Kidney (tissue), 14 donors: ENCODE data around the gene RAB11B. TPM values are rescaled to one million over a fixed set of nuclear protein-coding genes. Genes with fewer than 3 reads are reported as not detected.

Experiments
- DNase-seq, 5 donors: peaks; one replicate each; pipeline ENCODE4 v3.0.0-alpha.2; 2013 to 2020
- FAIRE-seq: peaks from 2 replicates; lab custom pipeline; 2012; peaks lifted over from hg19 to GRCh38; lab: Jason Lieb, UNC
- H3K27ac ChIP-seq, 2 donors: one replicate each; pipeline ENCODE4 v1.7.0; 2013; ENCODE audit warnings: low read depth in 2 of 2, low read length in 2 of 2, inconsistent platforms in 1 of 2
- H3K27me3 ChIP-seq: one replicate; pipeline ENCODE4 v1.7.1; 2013; ENCODE audit warnings: low read length, inconsistent platforms; ENCODE audit not compliant: control insufficient read depth, insufficient read depth
- H3K36me3 ChIP-seq, 3 donors: one replicate each; pipeline versions ENCODE4 v1.7.0 to v1.7.1; 2013; ENCODE audit warnings: low read length in 3 of 3, control low read depth in 1 of 3, inconsistent platforms in 1 of 3; ENCODE audit not compliant: insufficient read depth in 3 of 3, control insufficient read depth in 2 of 3
- H3K4me1 ChIP-seq, 3 donors: one replicate each; pipeline versions ENCODE4 v1.7.0 to v1.7.1; 2013; ENCODE audit warnings: low read length in 3 of 3, inconsistent platforms in 1 of 3, low read depth in 1 of 3; ENCODE audit not compliant: control insufficient read depth in 2 of 3, insufficient read depth in 2 of 3
- H3K4me3 ChIP-seq, 3 donors: one replicate each; pipeline versions ENCODE4 v1.7.0 to v1.8.1; 2013; ENCODE audit warnings: low read length in 3 of 3, control low read depth in 1 of 3, inconsistent platforms in 1 of 3
- H3K9ac ChIP-seq, 3 donors: one replicate each; pipeline versions ENCODE4 v1.7.0 to v1.7.1; 2013; ENCODE audit warnings: low read length in 3 of 3, control low read depth in 1 of 3, inconsistent platforms in 1 of 3
- H3K9me3 ChIP-seq, 3 donors: one replicate each; pipeline versions ENCODE4 v1.7.0 to v1.7.1; 2013; ENCODE audit warnings: low read length in 3 of 3, control low read depth in 1 of 3, inconsistent platforms in 1 of 3; ENCODE audit not compliant: control insufficient read depth in 2 of 3, insufficient read depth in 1 of 3
- intact Hi-C: fragments of 100-400 bp; cut with DNase I; formaldehyde crosslinking; loops from one replicate; pipeline ENCODE4 v1.11.1; 2022
- polyA plus RNA-seq: library from polyadenylated mRNA; stranded (reverse); fragments of 350-450 nt; fragmentation: Illumina TruSeq; extraction: RNeasy Lipid Tissue Mini Kit (QIAGEN cat#74804); gene quantifications from one replicate; pipeline ENCODE4 v1.2.3, GENCODE V29; 2014; ENCODE audit warnings: low read depth, low replicate concordance; ENCODE audit not compliant: insufficient read depth
- total RNA-seq: library from RNA; stranded (reverse); fragmentation: NEBNext Ultra II Directional; extraction: Animal tissue kit (Norgen Biotek cat#: 25700); gene quantifications from one replicate; pipeline ENCODE4 v1.2.1, GENCODE V29; 2021
- TF ChIP-seq, protein P1 (sequence below): IDR thresholded peaks from 3 replicates; pipeline ENCODE4 v1.5.1; 2012; ENCODE audit warnings: mild to moderate bottlenecking, moderate library complexity, borderline replicate concordance; ENCODE audit not compliant: insufficient read depth; ENCODE audit errors: extremely low read depth
- donor health status: control.
- donor health status: control.
- donor health status: control.
- donor health status: control.
- donor health status: control.
- donor health status: DM: yes; HTN: yes; CAD: no.
- donor health status: Normal renal cell carcinoma (clear cell type).

The RAB11B gene
- total and polyA plus RNA-seq, 2 donors from 2014 or later = 146 to 148 TPM

DNA sequence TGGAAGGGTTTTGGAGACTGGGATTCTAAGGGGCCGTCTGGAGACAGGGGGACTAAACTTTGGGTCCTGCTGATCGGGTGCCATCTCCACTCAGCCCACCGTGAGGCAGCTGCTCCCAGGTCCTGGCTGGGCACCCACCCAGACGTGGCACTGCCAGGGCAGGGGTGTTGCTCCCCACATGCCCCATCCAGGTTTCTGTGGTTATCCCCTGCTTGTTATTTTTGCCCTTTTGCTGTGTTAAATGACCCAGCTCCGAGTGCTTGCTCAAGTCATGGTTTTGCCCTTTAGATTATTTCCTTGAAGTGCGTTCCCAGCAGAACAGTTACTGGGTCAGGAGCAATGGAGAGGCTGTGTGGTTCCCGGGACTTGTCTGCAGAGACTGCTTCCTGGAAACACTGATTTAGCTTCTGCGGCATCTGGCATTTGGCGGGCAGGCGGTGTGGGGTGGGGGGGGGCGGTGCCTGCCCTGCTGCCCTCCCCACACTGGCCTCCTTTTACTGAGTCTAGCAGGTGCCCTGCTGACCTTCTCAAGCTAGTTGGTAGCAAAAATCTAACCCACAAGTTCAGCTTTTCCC is 1.9 kb downstream of the RAB11B start:
- Histone ChIP-seq H3K27me3 (no peaks in the 10 kb centered on the region), H3K4me1 (peaks cover 0 to 39% (median 14%) of the 10 kb centered on the region in 3 donors), H3K27ac (peak overlapping the region; percentile 92 to 94), H3K9me3 (no peaks in the 10 kb centered on the region), H3K9ac (peak overlapping the region in 2 of 3 donors; percentile 60 to 65), H3K4me3 (peak overlapping the region in 2 of 3 donors; percentile 14 to 50), H3K36me3 (no peaks in the 10 kb centered on the region)
- FAIRE-seq (no peak), DNase-seq (peak in 2 of 5 donors; percentile 64 to 79)
- intact Hi-C loops = no loop called here
- TF ChIP-seq, protein P1, sequence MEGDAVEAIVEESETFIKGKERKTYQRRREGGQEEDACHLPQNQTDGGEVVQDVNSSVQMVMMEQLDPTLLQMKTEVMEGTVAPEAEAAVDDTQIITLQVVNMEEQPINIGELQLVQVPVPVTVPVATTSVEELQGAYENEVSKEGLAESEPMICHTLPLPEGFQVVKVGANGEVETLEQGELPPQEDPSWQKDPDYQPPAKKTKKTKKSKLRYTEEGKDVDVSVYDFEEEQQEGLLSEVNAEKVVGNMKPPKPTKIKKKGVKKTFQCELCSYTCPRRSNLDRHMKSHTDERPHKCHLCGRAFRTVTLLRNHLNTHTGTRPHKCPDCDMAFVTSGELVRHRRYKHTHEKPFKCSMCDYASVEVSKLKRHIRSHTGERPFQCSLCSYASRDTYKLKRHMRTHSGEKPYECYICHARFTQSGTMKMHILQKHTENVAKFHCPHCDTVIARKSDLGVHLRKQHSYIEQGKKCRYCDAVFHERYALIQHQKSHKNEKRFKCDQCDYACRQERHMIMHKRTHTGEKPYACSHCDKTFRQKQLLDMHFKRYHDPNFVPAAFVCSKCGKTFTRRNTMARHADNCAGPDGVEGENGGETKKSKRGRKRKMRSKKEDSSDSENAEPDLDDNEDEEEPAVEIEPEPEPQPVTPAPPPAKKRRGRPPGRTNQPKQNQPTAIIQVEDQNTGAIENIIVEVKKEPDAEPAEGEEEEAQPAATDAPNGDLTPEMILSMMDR = no peak

DNA sequence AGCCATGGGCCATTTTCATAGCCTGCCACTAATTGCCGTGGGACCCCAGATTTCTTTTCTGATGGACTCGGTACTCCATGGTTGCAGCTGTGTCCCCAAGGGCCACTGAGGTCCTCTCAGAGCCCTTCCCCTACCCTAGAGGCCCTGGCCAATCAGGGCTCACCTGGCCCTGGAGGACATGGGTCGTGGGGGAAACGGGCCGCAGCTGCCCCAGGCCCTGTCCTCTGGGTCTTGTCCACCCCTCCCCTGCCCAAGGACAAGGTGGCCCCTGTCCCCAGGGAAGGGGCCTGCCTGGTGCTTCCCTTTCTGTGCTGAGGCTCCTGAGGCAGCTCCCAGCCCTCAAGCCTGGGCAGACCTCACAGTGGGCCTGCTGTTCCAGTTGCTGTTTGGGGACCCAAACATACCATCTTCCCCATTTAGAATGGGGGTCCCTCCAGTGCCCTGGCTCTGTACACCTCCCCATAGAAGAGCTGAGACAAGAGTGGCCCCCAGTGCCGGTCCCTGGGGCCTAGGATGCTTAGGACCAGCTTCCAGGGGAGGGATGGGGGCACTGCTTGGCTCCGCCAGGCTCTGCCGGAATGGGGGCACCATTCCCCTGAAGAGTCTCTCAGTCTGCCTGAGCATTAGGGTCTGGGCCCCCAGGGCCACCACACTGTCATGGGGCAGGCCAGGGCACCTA is 3.2 kb downstream of the RAB11B start:
- intact Hi-C loops = no loop called here
- FAIRE-seq = no peak
- H3K4me3 ChIP-seq = no peak overlapping the region

DNA sequence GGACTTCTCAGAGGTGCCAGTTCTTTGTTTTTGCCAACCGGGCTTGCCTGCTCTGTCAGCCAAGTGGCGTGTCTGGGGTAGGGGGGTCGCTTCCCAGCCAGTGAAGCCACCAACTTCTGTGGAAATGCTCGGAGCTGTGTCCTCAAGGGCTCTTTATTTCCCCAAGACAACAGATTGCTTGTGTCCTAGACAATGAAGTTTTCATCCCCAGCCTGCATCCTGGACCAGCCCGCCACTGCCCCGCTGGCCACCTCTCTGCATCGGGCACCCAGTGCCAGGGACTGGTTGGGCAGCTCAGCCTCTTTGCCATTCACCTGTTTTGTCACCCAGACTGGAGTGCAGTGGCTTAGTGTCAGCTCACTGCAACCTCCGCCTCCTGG is 3.7 kb downstream of the RAB11B start:
- FAIRE-seq (no peak), DNase-seq (peak in 1 of 5 donors; percentile 34)
- TF ChIP-seq, protein P1 = no peak
- intact Hi-C loops = no loop called here
- H3K27me3 ChIP-seq = no peaks in the 10 kb centered on the region
- H3K9ac ChIP-seq = no peak overlapping the region
- no peaks in the 10 kb centered on the region for H3K36me3 ChIP-seq
- H3K27ac ChIP-seq = no peak overlapping the region
- H3K4me1 ChIP-seq = peaks cover 0 to 54% (median 28%) of the 10 kb centered on the region in 3 donors
- H3K4me3 ChIP-seq = no peak overlapping the region
- no peaks in the 10 kb centered on the region for H3K9me3 ChIP-seq

More for the DNA sequence above, 3.2 kb downstream of the RAB11B start:
- H3K9me3 ChIP-seq = no peaks in the 10 kb centered on the region
- H3K27ac ChIP-seq = peak overlapping the region in 1 of 2 donors; percentile 13
- H3K9ac ChIP-seq = peak overlapping the region in 1 of 3 donors; percentile 65
- TF ChIP-seq, protein P1 = no peak
- H3K27me3 ChIP-seq = no peaks in the 10 kb centered on the region
- DNase-seq = peak in 1 of 5 donors; percentile 45
- peaks cover 0 to 51% (median 26%) of the 10 kb centered on the region in 3 donors for H3K4me1 ChIP-seq
- H3K36me3 ChIP-seq = no peaks in the 10 kb centered on the region
